Endothelial cell of umbilical vein (primary cell): ENCODE data around the gene PLXNA4.

Source experiments
- CTCF ChIP-seq, 2 donors: IDR thresholded peaks; 1 replicate in 1 of 2; 2 replicates in 1 of 2; pipeline ENCODE4 v1.5.1; 2011; ENCODE audit warnings: low read length in 2 of 2, mild to moderate bottlenecking in 2 of 2, moderate library complexity in 2 of 2, control low read depth in 1 of 2, inconsistent platforms in 1 of 2, low read depth in 1 of 2; ENCODE audit not compliant: insufficient read depth in 1 of 2; ENCODE audit errors: extremely low read depth in 1 of 2
- EZH2 ChIP-seq: IDR thresholded peaks from 2 replicates; pipeline ENCODE4 v1.6.1; 2012; ENCODE audit warnings: borderline replicate concordance, low read depth, mild to moderate bottlenecking, moderate library complexity, low read length, inconsistent platforms; ENCODE audit not compliant: severe bottlenecking
- MAX ChIP-seq: IDR thresholded peaks from 2 replicates; pipeline ENCODE4 v1.6.1; 2011; ENCODE audit not compliant: insufficient read depth, insufficient read length
- MYC ChIP-seq: IDR thresholded peaks from one replicate; pipeline ENCODE4 v1.6.1; 2011; ENCODE audit warnings: mild to moderate bottlenecking, low read depth, low read length

- no peak for TF ChIP-seq EZH2
- no peak for TF ChIP-seq CTCF (IDR thresholded peaks at IDR 0.05; ENCODE audit: extremely low read depth in 1 of 2, insufficient read depth in 1 of 2, low read depth in 1 of 2, low read length in 2 of 2)
- no peak for TF ChIP-seq MYC
- no peak for TF ChIP-seq MAX
These were observed 229.1 kb downstream of the PLXNA4 start for GRCh38 chr7:132347123-132347522.
